GM12878 (cell line): Measurements from ENCODE around the gene FIG4. TPM values are rescaled to one million over a fixed set of nuclear protein-coding genes. Genes with fewer than 3 reads are reported as not detected.

Experiments used
- ATAC-seq: fragments of 200-7000 bp; cut with Tn5 transposase; 3 replicates; pipeline ENCODE4 v1.9.1; 2020; ENCODE audit warnings: mild to moderate bottlenecking, moderate library complexity
- BruUV-seq: library from RNA; stranded (reverse); fragments of 400-500 nt; replicated peaks from 2 replicates; lab custom pipeline; 2021; lab: Mats Ljungman, UMichigan
- CTCF ChIA-PET: fragments of 300-600 bp; sonication (Branson Sonifier 250); formaldehyde crosslinking; extraction: SDS; loops from one replicate; lab custom pipeline; 2021; ENCODE audit warnings: inconsistent platforms; lab: Yijun Ruan, JAX
- POLR2A ChIA-PET: fragments of 350-600 bp; formaldehyde crosslinking; extraction: SDS; loops from one replicate; lab custom pipeline; 2021; ENCODE audit warnings: inconsistent platforms; lab: Charles Lee
- RAD21 ChIA-PET: fragments of 300-600 bp; sonication (Branson Sonifier 250); formaldehyde crosslinking; loops from one replicate; lab custom pipeline; 2023; ENCODE audit warnings: antibody characterized with exemption; ENCODE audit not compliant: unreplicated experiment; lab: Charles Lee
- SMC1A ChIA-PET: fragments of 300-600 bp; sonication (Branson Sonifier 250); formaldehyde crosslinking; loops from one replicate; lab custom pipeline; 2023; ENCODE audit not compliant: unreplicated experiment, uncharacterized antibody; lab: Charles Lee
- DNase-seq: peaks from one replicate; pipeline ENCODE4 v3.0.0-alpha.2; 2011; ENCODE audit warnings: low read depth, low spot score
- FAIRE-seq: peaks from 3 replicates; lab custom pipeline; 2011; peaks lifted over from hg19 to GRCh38; lab: Jason Lieb, UNC
- H2AFZ ChIP-seq: 2 replicates; pipeline ENCODE4 v1.6.0; 2011; ENCODE audit warnings: low read depth, low read length, control low read depth; ENCODE audit not compliant: control insufficient read depth
- H3K27ac ChIP-seq: 2 replicates; pipeline ENCODE4 v1.5.1; 2011; ENCODE audit warnings: control low read depth; ENCODE audit not compliant: control insufficient read depth, insufficient read depth
- H3K27me3 ChIP-seq, 2 experiments: replicated peaks in 1 of 2; 2 replicates each; pipeline versions ENCODE4 v1.6.0 to v1.6.1; 2011; ENCODE audit warnings: low read length in 1 of 2; ENCODE audit not compliant: control insufficient read depth in 2 of 2, insufficient read depth in 2 of 2
- H3K36me3 ChIP-seq, 2 experiments: 2 replicates each; pipeline ENCODE4 v1.5.1; 2011; ENCODE audit warnings: low read length in 1 of 2; ENCODE audit not compliant: control insufficient read depth in 2 of 2, insufficient read depth in 2 of 2
- H3K4me1 ChIP-seq: 2 replicates; pipeline ENCODE4 v1.6.1; 2011; ENCODE audit warnings: mild to moderate bottlenecking, low read length, moderate library complexity, mixed read lengths; ENCODE audit not compliant: control insufficient read depth, insufficient read depth
- H3K4me2 ChIP-seq: 2 replicates; pipeline ENCODE4 v1.6.0; 2011; ENCODE audit warnings: control low read depth; ENCODE audit not compliant: control insufficient read depth, insufficient read depth
- H3K4me3 ChIP-seq: fragments of 200-600 bp; sonication (generic); 2 replicates; pipeline ENCODE4 v1.5.1; 2016
- H3K79me2 ChIP-seq: 2 replicates; pipeline ENCODE4 v1.6.0; 2011; ENCODE audit warnings: low read length; ENCODE audit not compliant: control insufficient read depth, insufficient read depth
- H3K9ac ChIP-seq: 2 replicates; pipeline ENCODE4 v1.8.0; 2011; ENCODE audit warnings: low read length, control low read depth, mixed read lengths; ENCODE audit not compliant: control insufficient read depth, insufficient read depth
- H3K9me3 ChIP-seq: replicated peaks from 3 replicates; pipeline ENCODE4 v1.5.1; 2011; ENCODE audit warnings: mild to moderate bottlenecking, low read length; ENCODE audit not compliant: control insufficient read depth, insufficient read depth
- H4K20me1 ChIP-seq: 2 replicates; pipeline ENCODE4 v1.6.0; 2011; ENCODE audit not compliant: control insufficient read depth, insufficient read depth
- EED ChIP-seq: sonication (generic); IDR thresholded peaks from 2 replicates; pipeline ENCODE4 v1.6.1; 2016; ENCODE audit warnings: antibody characterized with exemption, low read depth
- HDAC2 ChIP-seq: fragments of 200-600 bp; sonication (generic); IDR thresholded peaks from 2 replicates; pipeline ENCODE4 v1.6.1; 2017
- HDGF ChIP-seq: fragments of 450-650 bp; IDR thresholded peaks from 2 replicates; pipeline ENCODE4 v1.6.1; 2016; ENCODE audit warnings: antibody characterized with exemption
- MEF2B ChIP-seq: fragments of 450-650 bp; IDR thresholded peaks from 2 replicates; pipeline ENCODE4 v1.6.1; 2018; ENCODE audit warnings: mild to moderate bottlenecking, moderate library complexity; ENCODE audit not compliant: partially characterized antibody, poor library complexity, severe bottlenecking
- POU2F2 ChIP-seq: IDR thresholded peaks from 3 replicates; pipeline ENCODE4 v1.6.1; 2011; ENCODE audit warnings: low read depth, mild to moderate bottlenecking, low read length, borderline replicate concordance
- SIX5 ChIP-seq: IDR thresholded peaks from 2 replicates; pipeline ENCODE4 v1.6.1; 2011; ENCODE audit warnings: mild to moderate bottlenecking, low read depth, low read length, moderate library complexity; ENCODE audit not compliant: severe bottlenecking
- STAT1 ChIP-seq: fragments of 450-650 bp; conservative IDR thresholded peaks from 2 replicates; pipeline ENCODE4 v1.6.1; 2014; ENCODE audit warnings: antibody characterized with exemption, mild to moderate bottlenecking
- SUPT20H ChIP-seq: IDR thresholded peaks from 2 replicates; pipeline ENCODE4 v1.6.1; 2011; ENCODE audit warnings: low read depth, mild to moderate bottlenecking, low read length, moderate library complexity, borderline replicate concordance; ENCODE audit not compliant: control insufficient read depth
- ZNF24 ChIP-seq: fragments of 450-650 bp; IDR thresholded peaks from 2 replicates; pipeline ENCODE4 v1.6.1; 2017; ENCODE audit warnings: antibody characterized with exemption, mild to moderate bottlenecking
- ZZZ3 ChIP-seq: IDR thresholded peaks from 2 replicates; pipeline ENCODE4 v1.6.1; 2011; ENCODE audit warnings: low read depth; ENCODE audit not compliant: control insufficient read depth, insufficient read length
- WGBS: methylation state at CpG from one replicate; pipeline ENCODE4 v1.1.6; 2016; ENCODE audit warnings: low lambda C conversion rate; ENCODE audit not compliant: insufficient replicate concordance, insufficient coverage; ENCODE audit errors: missing lambda C conversion rate; 5-methylcytosine and 5-hydroxymethylcytosine counted together
- in situ Hi-C: fragments of 300-500 bp; cut with MboI; formaldehyde crosslinking; loops from 9 replicates; pipeline ENCODE4 v1.14.3; 2018; ENCODE audit warnings: mixed read lengths
- intact Hi-C: fragments of 100-400 bp; cut with micrococcal nuclease; formaldehyde crosslinking; loops from one replicate; pipeline ENCODE4 v1.14.2; 2022; ENCODE audit not compliant: unreplicated experiment
- polyA plus RNA-seq, 11 experiments: library from polyadenylated mRNA; depleted of rRNA in 4 of 11; unstranded in 6 of 11; stranded (reverse) in 5 of 11; fragments of >200 nt; fragmentation: Nextera tagmentation in 4 of 11; fragmentation: Illumina TruSeq in 1 of 11; extraction: Ambion mirVana in 4 of 11; extraction: Trizol in 1 of 11; gene quantifications; 1 replicate in 1 of 11; 2 replicates in 10 of 11; pipeline versions ENCODE4 v1.2.1 to v1.2.3, GENCODE V29; 2011 to 2016; ENCODE audit warnings: inconsistent platforms in 2 of 11, missing spikeins in 2 of 11, low read depth in 1 of 11
- total RNA-seq, 4 experiments: library from RNA; depleted of rRNA in 3 of 4; stranded (reverse); fragments of >200 nt in 3 of 4; fragmentation: Illumina TruSeq in 1 of 4; extraction: Trizol in 1 of 4; gene quantifications; 2 replicates each; pipeline versions ENCODE4 v1.2.1 to v1.2.3, GENCODE V29; 2013 to 2021
- TF ChIP-seq, protein P1 (sequence below): fragments of 450-650 bp; IDR thresholded peaks from 2 replicates; pipeline ENCODE4 v1.6.1; 2016; ENCODE audit warnings: mild to moderate bottlenecking
- TF ChIP-seq, protein P2 (sequence below): IDR thresholded peaks from 2 replicates; pipeline ENCODE4 v1.6.1; 2012; ENCODE audit warnings: improper control_type of control experiment, low read depth, low read length; ENCODE audit not compliant: insufficient replicate concordance

Gene FIG4
- total and polyA plus RNA-seq, 10 of the 15 experiments (the other 5 are each of a cell fraction or from before 2014, with no cell fraction given): 3.8 to 23.2 (median 11.8) TPM

DNA sequence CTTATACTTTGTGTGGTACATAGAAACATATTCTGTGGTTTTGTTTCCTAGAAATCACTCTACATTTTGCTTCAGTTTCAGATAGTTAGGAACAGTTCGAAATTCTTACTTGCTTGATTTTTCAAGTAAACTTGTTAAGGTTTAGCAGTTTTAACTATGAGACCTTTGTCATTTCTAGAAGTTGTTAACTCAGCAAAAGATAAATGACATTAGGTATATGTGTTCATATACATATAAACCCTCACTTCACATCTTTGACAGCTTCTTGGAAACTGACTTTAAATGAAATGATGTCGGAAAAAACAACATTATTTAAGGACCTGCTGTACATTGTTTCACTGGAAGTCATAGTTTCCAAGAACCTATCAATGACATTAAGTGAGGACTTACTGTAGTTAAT is 96.2 kb downstream of the FIG4 start:
- DNase-seq: no peak
- no peaks in the 10 kb centered on the region for H3K9me3 ChIP-seq
- no peaks in the 10 kb centered on the region for H3K27me3 ChIP-seq
- no peak overlapping the region for H3K9ac ChIP-seq
- no peak for TF ChIP-seq ZNF24
- TF ChIP-seq HDAC2: no peak
- no peak for TF ChIP-seq POU2F2
- TF ChIP-seq, protein P1, sequence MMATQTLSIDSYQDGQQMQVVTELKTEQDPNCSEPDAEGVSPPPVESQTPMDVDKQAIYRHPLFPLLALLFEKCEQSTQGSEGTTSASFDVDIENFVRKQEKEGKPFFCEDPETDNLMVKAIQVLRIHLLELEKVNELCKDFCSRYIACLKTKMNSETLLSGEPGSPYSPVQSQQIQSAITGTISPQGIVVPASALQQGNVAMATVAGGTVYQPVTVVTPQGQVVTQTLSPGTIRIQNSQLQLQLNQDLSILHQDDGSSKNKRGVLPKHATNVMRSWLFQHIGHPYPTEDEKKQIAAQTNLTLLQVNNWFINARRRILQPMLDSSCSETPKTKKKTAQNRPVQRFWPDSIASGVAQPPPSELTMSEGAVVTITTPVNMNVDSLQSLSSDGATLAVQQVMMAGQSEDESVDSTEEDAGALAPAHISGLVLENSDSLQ: no peak
- no peak for TF ChIP-seq EED
- TF ChIP-seq ZZZ3: no peak
- no peak for TF ChIP-seq STAT1
- TF ChIP-seq, protein P2, sequence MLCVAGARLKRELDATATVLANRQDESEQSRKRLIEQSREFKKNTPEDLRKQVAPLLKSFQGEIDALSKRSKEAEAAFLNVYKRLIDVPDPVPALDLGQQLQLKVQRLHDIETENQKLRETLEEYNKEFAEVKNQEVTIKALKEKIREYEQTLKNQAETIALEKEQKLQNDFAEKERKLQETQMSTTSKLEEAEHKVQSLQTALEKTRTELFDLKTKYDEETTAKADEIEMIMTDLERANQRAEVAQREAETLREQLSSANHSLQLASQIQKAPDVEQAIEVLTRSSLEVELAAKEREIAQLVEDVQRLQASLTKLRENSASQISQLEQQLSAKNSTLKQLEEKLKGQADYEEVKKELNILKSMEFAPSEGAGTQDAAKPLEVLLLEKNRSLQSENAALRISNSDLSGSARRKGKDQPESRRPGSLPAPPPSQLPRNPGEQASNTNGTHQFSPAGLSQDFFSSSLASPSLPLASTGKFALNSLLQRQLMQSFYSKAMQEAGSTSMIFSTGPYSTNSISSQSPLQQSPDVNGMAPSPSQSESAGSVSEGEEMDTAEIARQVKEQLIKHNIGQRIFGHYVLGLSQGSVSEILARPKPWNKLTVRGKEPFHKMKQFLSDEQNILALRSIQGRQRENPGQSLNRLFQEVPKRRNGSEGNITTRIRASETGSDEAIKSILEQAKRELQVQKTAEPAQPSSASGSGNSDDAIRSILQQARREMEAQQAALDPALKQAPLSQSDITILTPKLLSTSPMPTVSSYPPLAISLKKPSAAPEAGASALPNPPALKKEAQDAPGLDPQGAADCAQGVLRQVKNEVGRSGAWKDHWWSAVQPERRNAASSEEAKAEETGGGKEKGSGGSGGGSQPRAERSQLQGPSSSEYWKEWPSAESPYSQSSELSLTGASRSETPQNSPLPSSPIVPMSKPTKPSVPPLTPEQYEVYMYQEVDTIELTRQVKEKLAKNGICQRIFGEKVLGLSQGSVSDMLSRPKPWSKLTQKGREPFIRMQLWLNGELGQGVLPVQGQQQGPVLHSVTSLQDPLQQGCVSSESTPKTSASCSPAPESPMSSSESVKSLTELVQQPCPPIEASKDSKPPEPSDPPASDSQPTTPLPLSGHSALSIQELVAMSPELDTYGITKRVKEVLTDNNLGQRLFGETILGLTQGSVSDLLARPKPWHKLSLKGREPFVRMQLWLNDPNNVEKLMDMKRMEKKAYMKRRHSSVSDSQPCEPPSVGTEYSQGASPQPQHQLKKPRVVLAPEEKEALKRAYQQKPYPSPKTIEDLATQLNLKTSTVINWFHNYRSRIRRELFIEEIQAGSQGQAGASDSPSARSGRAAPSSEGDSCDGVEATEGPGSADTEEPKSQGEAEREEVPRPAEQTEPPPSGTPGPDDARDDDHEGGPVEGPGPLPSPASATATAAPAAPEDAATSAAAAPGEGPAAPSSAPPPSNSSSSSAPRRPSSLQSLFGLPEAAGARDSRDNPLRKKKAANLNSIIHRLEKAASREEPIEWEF: no peak
- TF ChIP-seq SUPT20H: no peak
- no peak for TF ChIP-seq MEF2B
- no peak for TF ChIP-seq SIX5
- no peak for TF ChIP-seq HDGF
- TF ChIP-seq, all 136 proteins: peak for 0
- no TSS peak for BruUV-seq
- Histone ChIP-seq H3K27ac (no peak overlapping the region), H3K4me1 (no peaks in the 10 kb centered on the region), H3K36me3 (no peaks in the 10 kb centered on the region; a peak in 1 of 4 replicates), H3K4me2 (no peak overlapping the region), H3K4me3 (no peak overlapping the region), H4K20me1 (no peaks in the 10 kb centered on the region), H3K79me2 (no peaks in the 10 kb centered on the region), H2AFZ (no peak overlapping the region)
- ChIA-PET SMC1A (no interaction called here), POLR2A (no interaction called here), RAD21 (no interaction called here), CTCF (interaction anchor here (2.0 kb wide), 1 partner anchor 252 kb away, joined by 5 read pairs; no protein-coding TSS in a partner anchor)
- intact Hi-C loops (no loop called here), in situ Hi-C loops (no loop called here)
- 94% methylated on average over 2 of the region's 2 CpGs for WGBS
- FAIRE-seq (no peak), ATAC-seq (no peak)
